Fibroblast of upper back skin (primary cell): ENCODE data around the gene WFS1.

Experiments
- DNase-seq: peaks from one replicate; pipeline ENCODE4 v3.0.0-alpha.2; 2013

Gene WFS1

DNA sequence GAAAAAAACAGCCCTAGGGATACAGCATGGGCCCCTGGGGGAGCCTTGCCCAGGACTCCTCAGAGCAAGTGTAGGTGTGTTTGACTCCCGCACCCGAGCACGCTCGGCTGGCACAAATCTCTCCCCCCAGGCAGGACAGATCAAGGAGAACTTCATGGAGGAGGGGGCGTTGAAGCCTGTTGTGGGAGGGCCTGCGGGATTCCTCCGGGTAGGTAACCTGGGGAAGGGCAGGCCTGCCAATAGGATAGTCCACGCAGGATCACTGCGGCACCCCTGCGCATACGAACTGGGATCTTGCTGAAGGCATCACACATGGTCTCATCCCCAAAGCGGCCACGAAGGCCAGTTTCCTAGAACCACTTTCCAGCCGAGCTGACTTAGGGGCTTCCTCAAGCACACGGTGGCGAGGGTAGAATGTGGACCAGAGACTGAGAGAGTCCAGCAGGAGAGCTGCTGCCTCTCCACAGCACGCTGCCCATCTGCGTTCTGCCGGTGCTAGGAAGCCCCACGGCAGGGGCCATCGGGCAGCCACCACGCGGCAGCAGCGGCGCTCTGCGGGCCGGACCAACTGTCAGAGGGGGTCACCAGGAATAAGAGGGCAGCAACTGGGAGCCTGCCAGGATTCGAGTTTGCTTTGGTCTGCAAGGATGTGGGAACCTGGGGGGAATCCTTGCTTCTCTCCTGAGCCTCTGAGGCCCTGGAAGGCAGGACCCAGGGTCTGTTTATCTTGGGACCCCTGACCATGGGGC lies 56.8 kb downstream of the WFS1 start:
- no peak for DNase-seq

DNA sequence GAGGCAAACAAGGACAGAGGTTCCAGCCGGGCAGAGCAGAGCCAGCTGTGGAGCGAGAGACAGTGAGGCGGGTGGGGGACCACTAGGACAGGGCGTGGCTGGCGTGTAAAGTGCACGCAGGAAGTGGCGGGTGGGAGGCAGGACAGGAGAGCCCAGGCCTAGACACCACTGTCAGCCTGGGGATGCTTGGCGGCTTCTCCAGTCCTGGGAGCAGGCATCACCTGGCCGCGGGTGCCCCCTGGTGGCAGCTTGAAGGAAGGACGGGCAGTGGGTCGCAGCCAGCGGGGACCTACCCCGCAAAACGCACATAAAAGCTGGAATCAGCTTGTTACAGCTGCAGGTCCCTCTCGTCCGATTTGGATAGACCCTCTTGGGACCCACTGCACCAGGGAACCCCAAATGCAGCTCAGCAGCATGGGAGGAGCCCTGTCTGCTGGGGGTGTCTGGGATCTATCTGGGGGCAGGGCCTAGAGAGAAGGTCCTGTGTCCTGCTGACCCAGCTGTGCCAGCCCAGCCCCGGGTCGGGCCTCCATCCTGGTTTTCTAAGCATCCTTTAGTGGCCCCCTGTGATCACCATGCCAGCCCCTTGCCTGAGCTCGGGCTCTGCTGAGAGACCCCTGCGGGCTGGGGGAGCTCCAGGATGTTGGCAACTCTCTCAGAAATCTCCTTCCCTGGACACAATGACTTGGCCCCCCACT lies 57.7 kb downstream of the WFS1 start:
- DNase-seq, result peak; percentile 62

GRCh38 chr4:6328526-6328925 lies 58.9 kb downstream of the WFS1 start:
- DNase-seq, result no peak

GRCh38 chr4:6329478-6330383 lies 60.1 kb downstream of the WFS1 start:
- no peak for DNase-seq

DNA sequence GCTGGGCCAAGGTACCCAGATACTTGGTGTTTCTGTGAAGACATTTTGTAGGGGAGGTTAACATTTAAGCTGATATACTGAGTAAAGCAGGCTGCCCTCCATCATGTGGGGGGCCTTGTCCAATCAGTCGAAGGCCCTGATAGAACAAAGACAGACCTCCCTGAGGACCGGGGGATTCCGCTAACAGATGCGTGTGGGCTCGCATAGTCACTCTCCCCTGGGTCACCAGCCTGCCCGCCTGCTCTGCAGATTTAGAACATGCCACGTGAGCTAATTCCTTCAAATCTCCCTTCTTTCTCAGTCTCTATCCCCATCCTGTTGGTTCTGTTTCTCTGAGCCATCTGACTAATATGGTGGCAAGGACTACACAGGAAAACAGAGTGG lies 60.7 kb downstream of the WFS1 start:
- DNase-seq, result no peak

GRCh38 chr4:6331018-6331417 lies 61.4 kb downstream of the WFS1 start:
- no peak for DNase-seq

GRCh38 chr4:6331468-6331867 lies 61.8 kb downstream of the WFS1 start:
- no peak for DNase-seq

DNA sequence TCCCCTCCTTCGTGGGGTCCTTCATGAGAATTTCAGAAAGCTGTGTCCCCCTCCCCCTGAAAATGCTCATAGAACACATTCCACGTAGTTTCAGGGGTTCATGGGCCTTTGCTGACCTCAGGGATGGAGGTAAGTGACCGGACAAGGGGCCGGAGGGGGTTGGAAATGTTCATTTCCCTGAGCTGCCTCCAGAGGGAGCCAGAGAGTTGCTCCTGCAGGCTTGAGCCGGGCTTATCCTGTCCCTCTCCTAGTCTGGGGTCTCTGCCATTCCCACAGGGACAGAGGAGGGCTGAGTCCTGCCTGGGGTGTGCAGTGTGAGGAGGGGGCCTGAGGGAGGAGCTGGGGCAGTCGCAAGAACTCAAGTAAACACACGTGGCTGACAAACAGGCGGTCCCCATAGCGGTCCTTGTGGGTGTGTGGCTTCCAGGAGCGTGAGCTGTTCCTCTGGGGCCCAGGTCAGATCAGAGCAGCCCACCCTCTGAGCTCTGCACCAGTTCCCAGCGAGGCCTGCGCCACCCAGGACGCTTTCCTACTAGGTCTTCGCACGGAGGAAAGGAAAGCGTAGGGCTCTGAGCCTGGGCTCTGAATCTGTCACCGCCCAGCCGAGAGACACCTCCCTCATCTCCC lies 62.5 kb downstream of the WFS1 start:
- peak; percentile 18 for DNase-seq

- DNase-seq, result no peak
Measured at GRCh38 chr4:6332669-6333050, 63.0 kb downstream of the WFS1 start.

GRCh38 chr4:6333301-6334202 lies 63.9 kb downstream of the WFS1 start:
- DNase-seq, result no peak

- DNase-seq, result no peak
Measured at GRCh38 chr4:6334203-6334887, 64.7 kb downstream of the WFS1 start.

- DNase-seq, result no peak
Measured at GRCh38 chr4:6335040-6335590, 65.5 kb downstream of the WFS1 start.

DNA sequence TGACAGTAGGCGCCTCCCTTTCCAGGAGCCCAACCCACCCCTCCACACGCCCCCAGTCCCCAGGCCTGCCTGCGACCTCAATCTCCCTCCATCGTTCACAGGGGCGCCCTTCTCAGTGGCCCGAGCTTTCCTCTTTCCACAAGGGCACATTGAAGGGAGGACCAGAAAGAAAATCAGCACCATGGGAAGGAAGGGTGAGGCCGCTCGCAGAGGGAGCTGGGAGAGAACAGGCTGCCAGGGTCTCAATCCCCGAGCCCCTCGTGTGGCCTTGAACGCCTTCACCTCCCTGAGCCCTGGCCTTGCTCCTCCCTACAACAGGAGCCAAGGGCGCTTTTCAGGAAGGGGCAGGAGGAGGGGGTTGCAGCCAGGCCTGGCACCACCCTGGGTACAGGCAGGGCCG lies 66.5 kb downstream of the WFS1 start:
- DNase-seq, result no peak

DNA sequence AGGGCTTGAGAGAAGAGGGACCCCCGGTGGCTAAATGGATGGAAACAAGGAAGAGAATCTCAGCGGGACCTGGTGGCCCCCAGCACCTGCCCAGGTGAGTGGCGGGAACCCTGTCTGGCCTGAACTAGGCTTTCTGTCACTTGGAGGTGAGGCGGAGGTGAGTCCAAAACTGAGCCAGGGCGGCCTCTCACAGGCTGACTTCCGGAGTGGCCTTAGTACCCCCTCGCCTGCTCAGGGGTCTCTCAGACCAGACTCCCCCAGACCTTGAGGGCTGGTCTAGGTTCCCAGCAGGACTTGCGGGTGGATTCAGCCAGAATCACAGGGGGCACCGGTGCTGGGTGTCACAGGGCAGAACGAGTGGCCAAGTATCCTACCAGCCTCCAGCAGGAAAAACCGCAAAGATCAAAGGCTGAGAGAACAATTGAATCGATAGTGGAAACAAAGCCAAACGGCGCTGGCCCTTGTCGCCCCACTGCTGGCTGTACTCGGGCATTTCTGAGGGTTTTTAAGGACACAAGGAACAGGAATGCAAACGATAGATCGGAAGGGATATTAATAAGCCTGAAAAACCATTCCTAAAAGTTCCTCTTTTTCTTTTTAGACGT lies 67.8 kb downstream of the WFS1 start:
- no peak for DNase-seq

DNA sequence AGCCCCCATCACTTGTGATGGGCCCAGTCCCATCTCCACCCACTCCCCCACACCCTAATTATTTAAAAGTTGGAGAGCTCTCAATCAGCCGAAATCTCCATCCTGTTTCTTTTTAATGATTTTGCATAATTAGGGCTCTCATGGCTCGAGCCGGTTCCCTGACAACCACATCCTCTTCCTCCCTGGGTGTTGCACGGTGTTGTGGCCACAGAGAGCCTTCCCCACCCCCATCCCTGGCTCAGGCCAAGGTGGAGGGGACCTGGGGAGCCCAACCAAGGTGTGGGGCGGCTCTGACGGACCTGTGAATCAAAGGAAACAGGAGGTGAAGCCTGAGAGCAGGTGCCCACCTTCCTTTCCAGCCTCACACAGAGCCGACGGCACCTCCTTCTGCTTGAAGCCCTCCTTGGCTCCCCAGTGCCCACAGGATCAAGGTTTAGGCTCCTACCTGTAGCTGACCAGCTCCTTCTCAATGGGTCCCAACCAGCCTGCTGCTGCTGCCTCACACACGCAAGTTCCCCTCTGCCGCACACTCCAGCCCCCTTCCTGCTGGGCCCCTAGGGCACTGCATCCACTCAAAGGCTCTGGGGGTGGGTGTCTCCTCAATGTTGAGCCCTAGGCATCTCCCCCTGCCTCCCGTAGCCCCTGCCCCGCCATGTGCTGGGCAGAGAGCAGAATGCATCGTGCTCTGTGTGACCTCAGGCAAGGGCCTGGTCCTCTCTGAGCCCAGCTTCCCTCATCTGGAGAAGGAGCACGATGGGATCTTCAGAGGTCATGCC lies 68.7 kb downstream of the WFS1 start:
- DNase-seq, result no peak

- no peak for DNase-seq
Measured at GRCh38 chr4:6338951-6339817, 69.5 kb downstream of the WFS1 start.

DNA sequence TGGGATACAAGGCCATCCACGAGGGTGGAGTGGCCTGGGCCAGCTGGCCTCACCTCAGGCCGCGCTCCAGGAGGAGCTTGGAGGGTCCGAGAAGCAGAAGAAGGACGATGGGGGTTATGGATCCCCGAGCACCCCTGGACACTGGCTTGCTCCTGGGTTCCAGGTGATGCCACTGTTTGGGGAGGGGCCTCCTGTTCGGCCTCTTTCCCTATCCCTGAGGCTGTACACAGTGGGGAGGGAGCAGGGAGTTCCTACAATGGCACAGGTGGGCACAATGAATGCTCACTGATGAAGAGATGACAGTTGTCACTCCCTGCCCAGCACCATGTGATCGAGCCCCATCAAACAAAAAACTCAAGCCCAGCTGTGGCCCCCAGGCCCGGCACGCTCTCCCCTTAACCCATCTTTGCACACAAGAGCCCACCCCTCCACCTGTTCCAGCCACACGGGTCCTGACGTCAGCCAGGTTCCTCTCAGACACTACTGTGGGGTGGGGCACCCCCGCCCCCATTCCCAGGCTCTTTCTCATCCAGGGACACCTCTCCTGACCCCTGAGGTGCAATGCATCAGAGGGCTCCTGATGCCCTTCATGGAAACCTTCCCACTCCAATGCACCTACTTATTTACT lies 70.3 kb downstream of the WFS1 start:
- no peak for DNase-seq

DNA sequence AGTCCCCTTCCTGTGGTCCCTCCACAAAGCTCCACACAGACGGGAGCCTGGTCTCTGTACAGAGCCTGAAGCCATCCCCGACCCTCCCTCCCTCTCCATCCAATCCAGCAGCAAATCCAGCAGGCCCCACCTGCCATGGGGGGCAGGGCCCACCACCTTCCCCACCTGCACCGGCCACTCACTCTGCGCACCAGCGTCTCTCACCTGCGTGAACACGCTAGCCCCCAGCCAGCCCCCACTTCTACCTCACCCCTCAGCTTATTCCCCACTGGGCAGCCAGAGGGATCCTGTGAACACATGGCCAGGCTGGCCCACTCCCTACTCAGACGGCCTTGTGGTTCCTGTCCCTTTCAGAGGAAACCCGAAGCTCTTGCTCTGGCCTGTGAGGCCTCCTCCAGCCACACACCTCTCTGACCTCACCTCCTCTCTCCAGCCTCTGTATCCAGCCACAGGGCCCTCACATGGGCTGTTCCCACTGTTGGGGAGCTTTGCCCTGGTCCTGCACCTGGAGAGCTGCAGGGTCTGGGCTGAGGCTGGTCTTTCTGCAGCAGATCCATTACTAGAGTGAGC lies 70.9 kb downstream of the WFS1 start:
- DNase-seq, result no peak
